Measurements from ENCODE around the gene BPIFB2. TPM values are rescaled to one million over a fixed set of nuclear protein-coding genes. Genes with fewer than 3 reads are reported as not detected.

Gene BPIFB2
- total RNA-seq, 3 donors from 2014 or later (not counting 1 experiment from before 2014, with no cell fraction given): not detected

- no peaks in the 10 kb centered on the region for H3K9me3 Mint-ChIP-seq
- intact Hi-C loops (cut with micrococcal nuclease): no loop called here
- DNase-seq (no peak), ATAC-seq (no peak)
- H3K4me1 ChIP-seq (ENCODE audit: control insufficient read depth, insufficient read depth, low read length): no peaks in the 10 kb centered on the region
- no peak overlapping the region for H3K4me3 Mint-ChIP-seq
- no peak overlapping the region for H3K27ac Mint-ChIP-seq
- H3K27me3 ChIP-seq (ENCODE audit: control insufficient read depth, insufficient read depth, low read length): no peaks in the 10 kb centered on the region
- H3K9me3 ChIP-seq (ENCODE audit: control insufficient read depth, insufficient read depth, low read length): no peaks in the 10 kb centered on the region
- no peaks in the 10 kb centered on the region for H3K4me1 Mint-ChIP-seq
- H3K4me3 ChIP-seq (ENCODE audit: low read length): no peak overlapping the region
- H3K36me3 ChIP-seq (ENCODE audit: control insufficient read depth, insufficient read depth, low read length): no peaks in the 10 kb centered on the region
- H3K36me3 Mint-ChIP-seq: no peaks in the 10 kb centered on the region
- no peak for TF ChIP-seq CTCF (IDR thresholded peaks at IDR 0.05)
- 74% methylated on average over 5 of the region's 5 CpGs for WGBS (ENCODE audit: insufficient coverage)
- H3K27me3 Mint-ChIP-seq (ENCODE audit: low read depth in 2 of 2): peaks cover 0 to 2% of the 10 kb centered on the region in 2 donors
- H3K27ac ChIP-seq (ENCODE audit: low read length): no peak overlapping the region
These were observed 25.9 kb downstream of the BPIFB2 start for GRCh38 chr20:33033381-33033780.

GRCh38 chr20:33034115-33034514 lies 26.6 kb downstream of the BPIFB2 start:
- TF ChIP-seq CTCF (IDR thresholded peaks at IDR 0.05): no peak
- Mint-ChIP-seq H3K27me3 (ENCODE audit: low read depth in 2 of 2) (peaks cover 0 to 2% of the 10 kb centered on the region in 2 donors), H3K9me3 (no peaks in the 10 kb centered on the region), H3K27ac (no peak overlapping the region), H3K4me3 (no peak overlapping the region), H3K36me3 (no peaks in the 10 kb centered on the region), H3K4me1 (no peaks in the 10 kb centered on the region)
- Histone ChIP-seq H3K4me3 (ENCODE audit: low read length) (no peak overlapping the region), H3K27ac (ENCODE audit: low read length) (no peak overlapping the region), H3K4me1 (ENCODE audit: control insufficient read depth, insufficient read depth, low read length) (no peaks in the 10 kb centered on the region), H3K9me3 (ENCODE audit: control insufficient read depth, insufficient read depth, low read length) (no peaks in the 10 kb centered on the region), H3K27me3 (ENCODE audit: control insufficient read depth, insufficient read depth, low read length) (no peaks in the 10 kb centered on the region), H3K36me3 (ENCODE audit: control insufficient read depth, insufficient read depth, low read length) (no peaks in the 10 kb centered on the region)
- WGBS (ENCODE audit: insufficient coverage): 65% methylated on average over 3 of the region's 5 CpGs
- intact Hi-C loops (cut with micrococcal nuclease): no loop called here
- DNase-seq (no peak), ATAC-seq (no peak)

- Histone ChIP-seq H3K27me3 (ENCODE audit: control insufficient read depth, insufficient read depth, low read length) (no peaks in the 10 kb centered on the region), H3K4me1 (ENCODE audit: control insufficient read depth, insufficient read depth, low read length) (no peaks in the 10 kb centered on the region), H3K9me3 (ENCODE audit: control insufficient read depth, insufficient read depth, low read length) (no peaks in the 10 kb centered on the region), H3K36me3 (ENCODE audit: control insufficient read depth, insufficient read depth, low read length) (no peaks in the 10 kb centered on the region), H3K4me3 (ENCODE audit: low read length) (no peak overlapping the region), H3K27ac (ENCODE audit: low read length) (no peak overlapping the region)
- Mint-ChIP-seq H3K4me1 (no peaks in the 10 kb centered on the region), H3K36me3 (no peaks in the 10 kb centered on the region), H3K9me3 (no peaks in the 10 kb centered on the region), H3K27me3 (ENCODE audit: low read depth in 2 of 2) (peaks cover 0 to 2% of the 10 kb centered on the region in 2 donors), H3K27ac (no peak overlapping the region), H3K4me3 (no peak overlapping the region)
- WGBS (ENCODE audit: insufficient coverage): 86% methylated on average over 5 of the region's 6 CpGs
- no peak for TF ChIP-seq CTCF (IDR thresholded peaks at IDR 0.05)
- ATAC-seq: no peak
- intact Hi-C loops (cut with micrococcal nuclease): no loop called here
- DNase-seq: no peak
These were observed 27.5 kb downstream of the BPIFB2 start for GRCh38 chr20:33034901-33035492.

- Mint-ChIP-seq H3K36me3 (no peaks in the 10 kb centered on the region), H3K4me3 (no peak overlapping the region), H3K9me3 (no peaks in the 10 kb centered on the region), H3K4me1 (no peaks in the 10 kb centered on the region), H3K27ac (no peak overlapping the region), H3K27me3 (ENCODE audit: low read depth in 2 of 2) (peaks cover 0 to 2% of the 10 kb centered on the region in 2 donors)
- intact Hi-C loops (cut with micrococcal nuclease): no loop called here
- H3K36me3 ChIP-seq (ENCODE audit: control insufficient read depth, insufficient read depth, low read length): no peaks in the 10 kb centered on the region
- no peak overlapping the region for H3K4me3 ChIP-seq (ENCODE audit: low read length)
- TF ChIP-seq CTCF (IDR thresholded peaks at IDR 0.05): no peak
- ATAC-seq (no peak), DNase-seq (no peak)
- H3K27ac ChIP-seq (ENCODE audit: low read length): no peak overlapping the region
- H3K4me1 ChIP-seq (ENCODE audit: control insufficient read depth, insufficient read depth, low read length): no peaks in the 10 kb centered on the region
- H3K9me3 ChIP-seq (ENCODE audit: control insufficient read depth, insufficient read depth, low read length): no peaks in the 10 kb centered on the region
- WGBS (ENCODE audit: insufficient coverage): 69% methylated on average over 5 of the region's 5 CpGs
- H3K27me3 ChIP-seq (ENCODE audit: control insufficient read depth, insufficient read depth, low read length): no peaks in the 10 kb centered on the region
These were observed 30.0 kb downstream of the BPIFB2 start for GRCh38 chr20:33037456-33037855.

All from natural killer cell (primary cell).